ENCODE measurements around the gene PXYLP1. TPM values are rescaled to one million over a fixed set of nuclear protein-coding genes. Genes with fewer than 3 reads are reported as not detected.

The PXYLP1 gene
- total RNA-seq, 1 donor from 2014 or later: 36.3 TPM

- H3K36me3 Mint-ChIP-seq: peaks cover 14% of the 10 kb centered on the region
- Histone ChIP-seq H4K20me1 (ENCODE audit: low read depth) (no peaks in the 10 kb centered on the region), H3K79me2 (ENCODE audit: low read depth) (peaks cover 5% of the 10 kb centered on the region), H3F3A (ENCODE audit: low read depth) (peaks cover 4% of the 10 kb centered on the region), H3K9ac (no peak overlapping the region), H3K4me3 (no peak overlapping the region), H3K4me2 (no peak overlapping the region), H2AFZ (replicated peaks) (no peak overlapping the region), H3K27ac (no peak overlapping the region), H3K9me3 (ENCODE audit: low read depth) (no peaks in the 10 kb centered on the region), H3K27me3 (no peaks in the 10 kb centered on the region), H3K36me3 (no peaks in the 10 kb centered on the region), H3K4me1 (no peaks in the 10 kb centered on the region)
- TF ChIP-seq EZH2phosphoT487 (IDR thresholded peaks at IDR 0.05) (no peak), EZH2 (IDR thresholded peaks at IDR 0.05) (no peak), CTCF (IDR thresholded peaks at IDR 0.05) (no peak)
- H3K9me3 Mint-ChIP-seq: peaks cover 3% of the 10 kb centered on the region
- no peak overlapping the region for H3K27ac Mint-ChIP-seq
- DNase-seq (ENCODE audit: low spot score): no peak
- peaks cover 5% of the 10 kb centered on the region for H3K4me1 Mint-ChIP-seq
- no peak overlapping the region for H3K4me3 Mint-ChIP-seq
- peaks cover 3% of the 10 kb centered on the region for H3K27me3 Mint-ChIP-seq (ENCODE audit: insufficient read depth, low read depth)
Measured at GRCh38 chr3:141250828-141251227, 19.2 kb downstream of the PXYLP1 start.

GRCh38 chr3:141253326-141253725, 21.7 kb downstream of the PXYLP1 start:
- Mint-ChIP-seq H3K4me1 (peaks cover 9% of the 10 kb centered on the region), H3K27me3 (ENCODE audit: insufficient read depth, low read depth) (peaks cover 3% of the 10 kb centered on the region), H3K9me3 (peaks cover 3% of the 10 kb centered on the region), H3K4me3 (no peak overlapping the region), H3K36me3 (peaks cover 14% of the 10 kb centered on the region), H3K27ac (peak overlapping the region; percentile 47)
- H3K4me2 ChIP-seq: no peak overlapping the region
- no peak overlapping the region for H3K9ac ChIP-seq
- no peak for TF ChIP-seq CTCF (IDR thresholded peaks at IDR 0.05)
- TF ChIP-seq EZH2phosphoT487 (IDR thresholded peaks at IDR 0.05): no peak
- no peak for TF ChIP-seq EZH2 (IDR thresholded peaks at IDR 0.05)
- no peak overlapping the region for H2AFZ ChIP-seq (replicated peaks)
- H3K79me2 ChIP-seq (ENCODE audit: low read depth): peaks cover 5% of the 10 kb centered on the region
- H3K36me3 ChIP-seq: no peaks in the 10 kb centered on the region
- no peak for DNase-seq (ENCODE audit: low spot score)
- H3K27ac ChIP-seq: no peak overlapping the region
- H3F3A ChIP-seq (ENCODE audit: low read depth): peaks cover 1% of the 10 kb centered on the region
- H4K20me1 ChIP-seq (ENCODE audit: low read depth): no peaks in the 10 kb centered on the region
- H3K4me3 ChIP-seq: no peak overlapping the region
- no peaks in the 10 kb centered on the region for H3K9me3 ChIP-seq (ENCODE audit: low read depth)
- H3K4me1 ChIP-seq: no peaks in the 10 kb centered on the region
- no peaks in the 10 kb centered on the region for H3K27me3 ChIP-seq

GRCh38 chr3:141253811-141254210, 22.2 kb downstream of the PXYLP1 start:
- Histone ChIP-seq H3K36me3 (no peaks in the 10 kb centered on the region), H2AFZ (replicated peaks) (no peak overlapping the region), H3K4me2 (no peak overlapping the region), H3K79me2 (ENCODE audit: low read depth) (peaks cover 5% of the 10 kb centered on the region), H4K20me1 (ENCODE audit: low read depth) (peaks cover under 1% of the 10 kb centered on the region), H3K9me3 (ENCODE audit: low read depth) (no peaks in the 10 kb centered on the region), H3F3A (ENCODE audit: low read depth) (no peaks in the 10 kb centered on the region), H3K9ac (no peak overlapping the region), H3K4me3 (no peak overlapping the region), H3K27me3 (no peaks in the 10 kb centered on the region), H3K27ac (no peak overlapping the region), H3K4me1 (peaks cover 3% of the 10 kb centered on the region)
- H3K4me3 Mint-ChIP-seq: no peak overlapping the region
- no peak for TF ChIP-seq EZH2phosphoT487 (IDR thresholded peaks at IDR 0.05)
- no peak for TF ChIP-seq CTCF (IDR thresholded peaks at IDR 0.05)
- no peak for TF ChIP-seq EZH2 (IDR thresholded peaks at IDR 0.05)
- peaks cover 3% of the 10 kb centered on the region for H3K9me3 Mint-ChIP-seq
- DNase-seq (ENCODE audit: low spot score): no peak
- no peak overlapping the region for H3K27ac Mint-ChIP-seq
- peaks cover 3% of the 10 kb centered on the region for H3K27me3 Mint-ChIP-seq (ENCODE audit: insufficient read depth, low read depth)
- H3K36me3 Mint-ChIP-seq: peaks cover 14% of the 10 kb centered on the region
- peaks cover 14% of the 10 kb centered on the region for H3K4me1 Mint-ChIP-seq
